Peyer's patch (tissue), 4 donors: ENCODE measurements around the gene ZNF184. TPM values are rescaled to one million over a fixed set of nuclear protein-coding genes. Genes with fewer than 3 reads are reported as not detected.
"Not testable (repeated sequence)": the region's sequence is repeated elsewhere in the genome, so short reads cannot be mapped to it uniquely, and the experiment has no call there.

Source experiments
- DNase-seq, 3 donors: peaks; one replicate each; pipeline ENCODE4 v3.0.0-alpha.2; 2017 to 2019
- H3K27ac ChIP-seq, 4 donors: fragments of 200-600 bp; sonication (generic); one replicate each; pipeline ENCODE4 v1.5.1; 2016 to 2019
- H3K27me3 ChIP-seq, 2 donors: fragments of 200-600 bp; sonication (generic); one replicate each; pipeline ENCODE4 v1.5.1; 2019
- H3K36me3 ChIP-seq, 3 donors: fragments of 200-600 bp; sonication (generic); one replicate each; pipeline ENCODE4 v1.5.1; 2016 to 2019
- H3K4me1 ChIP-seq, 4 donors: fragments of 200-600 bp; sonication (generic); one replicate each; pipeline ENCODE4 v1.5.1; 2016 to 2019
- H3K4me3 ChIP-seq, 4 donors: fragments of 200-600 bp; sonication (generic); 1 replicate in 3 of 4; 2 replicates in 1 of 4; pipeline ENCODE4 v1.5.1; 2016 to 2019; ENCODE audit warnings: mild to moderate bottlenecking in 1 of 4
- H3K9me3 ChIP-seq, 4 donors: fragments of 200-600 bp; sonication (generic); one replicate each; pipeline ENCODE4 v1.5.1; 2016 to 2019; ENCODE audit warnings: mild to moderate bottlenecking in 1 of 4
- CTCF ChIP-seq, 6 experiments: fragments of 450-650 bp in 4 of 6; fragments of 200-600 bp in 2 of 6; sonication (generic) in 1 of 6; IDR thresholded peaks; one replicate each; pipeline ENCODE4 v1.5.1; 2017 to 2019; ENCODE audit warnings: antibody characterized with exemption in 6 of 6, mild to moderate bottlenecking in 3 of 6, moderate library complexity in 1 of 6
- POLR2A ChIP-seq, 2 donors: fragments of 450-650 bp; IDR thresholded peaks; one replicate each; pipeline ENCODE4 v1.5.1; 2017; ENCODE audit warnings: antibody characterized with exemption in 2 of 2, mild to moderate bottlenecking in 2 of 2, moderate library complexity in 2 of 2
- total RNA-seq, 4 donors: library from RNA; depleted of rRNA; stranded (reverse); fragments of >200 nt; gene quantifications; one replicate each; pipeline ENCODE4 v1.1.0, GENCODE V29; 2016

The ZNF184 gene
- total RNA-seq, 4 donors from 2014 or later = 4.9 to 6.8 (median 5.8) TPM

GRCh38 chr6:27428502-27428901 is 44.4 kb downstream of the ZNF184 start:
- Histone ChIP-seq H3K36me3 (no peaks in the 10 kb centered on the region), H3K27me3 (no peaks in the 10 kb centered on the region), H3K4me1 (no peaks in the 10 kb centered on the region), H3K9me3 (no peaks in the 10 kb centered on the region), H3K4me3 (no peak overlapping the region), H3K27ac (no peak overlapping the region)
- DNase-seq = no peak
- TF ChIP-seq CTCF (IDR thresholded peaks at IDR 0.05) (no peak), POLR2A (IDR thresholded peaks at IDR 0.05) (no peak)

- no peak overlapping the region for H3K4me3 ChIP-seq
- H3K4me1 ChIP-seq = no peaks in the 10 kb centered on the region
- H3K27ac ChIP-seq = no peak overlapping the region
- no peak for DNase-seq
- TF ChIP-seq CTCF (IDR thresholded peaks at IDR 0.05) = no peak
- TF ChIP-seq POLR2A (IDR thresholded peaks at IDR 0.05) = no peak
- no peaks in the 10 kb centered on the region for H3K9me3 ChIP-seq
- H3K36me3 ChIP-seq = no peaks in the 10 kb centered on the region
- H3K27me3 ChIP-seq = no peaks in the 10 kb centered on the region
These were observed 46.8 kb downstream of the ZNF184 start for GRCh38 chr6:27426045-27426620.

GRCh38 chr6:27424851-27425250 is 48.1 kb downstream of the ZNF184 start:
- not testable (repeated sequence) for DNase-seq, H3K27ac ChIP-seq, H3K36me3 ChIP-seq, H3K27me3 ChIP-seq, H3K4me3 ChIP-seq, H3K9me3 ChIP-seq, H3K4me1 ChIP-seq

- Histone ChIP-seq H3K4me3 (no peak overlapping the region), H3K27me3 (no peaks in the 10 kb centered on the region), H3K9me3 (no peaks in the 10 kb centered on the region), H3K27ac (no peak overlapping the region), H3K36me3 (no peaks in the 10 kb centered on the region), H3K4me1 (no peaks in the 10 kb centered on the region)
- DNase-seq = no peak
- no peak for TF ChIP-seq CTCF (IDR thresholded peaks at IDR 0.05)
- no peak for TF ChIP-seq POLR2A (IDR thresholded peaks at IDR 0.05)
These were observed 50.1 kb downstream of the ZNF184 start for GRCh38 chr6:27422651-27423332.

GRCh38 chr6:27419363-27419762 is 53.5 kb downstream of the ZNF184 start:
- Histone ChIP-seq H3K36me3 (no peaks in the 10 kb centered on the region), H3K4me3 (no peak overlapping the region), H3K27me3 (no peaks in the 10 kb centered on the region), H3K9me3 (no peaks in the 10 kb centered on the region), H3K4me1 (no peaks in the 10 kb centered on the region), H3K27ac (no peak overlapping the region)
- DNase-seq = no peak
- TF ChIP-seq POLR2A (IDR thresholded peaks at IDR 0.05) (no peak), CTCF (IDR thresholded peaks at IDR 0.05) (no peak)

GRCh38 chr6:27415898-27416297 is 57.0 kb downstream of the ZNF184 start:
- Histone ChIP-seq H3K27me3 (no peaks in the 10 kb centered on the region), H3K27ac (no peak overlapping the region), H3K9me3 (no peaks in the 10 kb centered on the region), H3K36me3 (no peaks in the 10 kb centered on the region), H3K4me3 (no peak overlapping the region), H3K4me1 (no peaks in the 10 kb centered on the region)
- no peak for DNase-seq
- TF ChIP-seq CTCF (IDR thresholded peaks at IDR 0.05) (no peak), POLR2A (IDR thresholded peaks at IDR 0.05) (no peak)
